Fibroblast of lung (primary cell): ENCODE data around the gene CIART.

ENCODE experiments used
- CTCF ChIP-seq, 2 donors: IDR thresholded peaks in 1 of 2; conservative IDR thresholded peaks in 1 of 2; 1 replicate in 1 of 2; 2 replicates in 1 of 2; pipeline ENCODE4 v1.5.1; 2011 to 2012; ENCODE audit warnings: low read length in 2 of 2, control low read depth in 1 of 2, inconsistent platforms in 1 of 2, low read depth in 1 of 2, mild to moderate bottlenecking in 1 of 2
- EZH2 ChIP-seq: IDR thresholded peaks from 2 replicates; pipeline ENCODE4 v1.5.1; 2012; ENCODE audit warnings: low read length, control low read depth, mild to moderate bottlenecking; ENCODE audit errors: missing control alignments

- TF ChIP-seq CTCF (conservative IDR thresholded peaks at IDR 0.05 in 1 of 2, IDR thresholded peaks at IDR 0.05 in 1 of 2; ENCODE audit: low read depth in 1 of 2, low read length in 2 of 2) = no peak
- no peak for TF ChIP-seq EZH2
Measured at GRCh38 chr1:150302338-150302737, 20.0 kb downstream of the CIART start.
